ENCODE measurements around the gene ZNF394. TPM values are rescaled to one million over a fixed set of nuclear protein-coding genes. Genes with fewer than 3 reads are reported as not detected.
A peak's percentile ranks its signal among the peaks of the same experiment; 100 is the strongest.
"Not testable (repeated sequence)": the region's sequence is repeated elsewhere in the genome, so short reads cannot be mapped to it uniquely, and the experiment has no call there.

ZNF394 gene
- polyA plus RNA-seq (2013, experiment 1 of 2; ENCODE audit: insufficient read length): 10.1 TPM
- polyA plus RNA-seq (2013, experiment 2 of 2; ENCODE audit: insufficient read length): 8.6 TPM

DNA sequence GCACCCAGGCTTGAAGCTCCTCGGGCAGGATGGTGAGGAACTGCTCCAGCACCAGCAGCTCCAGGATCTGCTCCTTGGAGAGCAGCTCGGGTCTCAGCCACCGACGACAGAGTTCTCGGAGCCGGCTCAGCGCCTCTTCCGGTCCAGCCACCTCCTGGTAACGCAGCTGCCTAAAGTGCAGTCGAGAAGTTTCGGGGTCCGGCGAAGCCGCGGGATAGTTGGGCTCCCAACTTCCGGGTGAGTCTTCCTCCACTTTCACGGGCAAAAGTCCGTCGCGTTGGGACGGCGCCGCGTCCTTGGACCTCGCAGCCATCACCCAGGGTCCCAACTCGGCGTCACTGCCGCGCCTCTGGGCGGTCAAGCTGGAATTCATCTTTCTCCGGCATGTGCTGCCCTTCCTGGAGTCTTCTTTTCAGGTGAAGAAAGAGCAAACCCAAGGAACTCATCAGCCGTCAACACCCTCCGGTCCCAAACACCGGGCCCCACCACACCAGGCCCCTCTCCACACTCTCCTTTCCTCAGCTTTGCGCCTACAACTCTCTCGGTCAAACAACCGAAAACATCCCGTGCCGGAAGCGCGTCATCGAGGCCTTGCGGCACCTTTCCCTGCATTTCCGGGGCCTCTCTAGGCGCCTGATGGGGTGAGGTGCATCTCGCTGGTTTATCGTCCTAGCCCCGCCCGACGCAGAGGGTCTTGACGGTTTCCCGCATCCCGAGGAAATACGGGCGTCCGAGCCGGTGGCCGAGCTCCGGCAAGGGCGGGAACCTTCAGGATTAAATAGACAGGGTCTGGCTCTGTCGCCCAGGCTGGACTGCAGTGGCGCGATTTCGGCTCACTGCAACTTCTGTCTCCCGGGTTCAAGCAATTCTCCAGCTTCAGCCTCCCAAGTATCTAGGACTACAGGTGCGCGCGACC, at the start of gene ZNF394:
Gene ZNF394 (minus strand): TSS at position 561 of the 916 bp plus-strand sequence. CDS start 188 bp downstream, at position 373.
- DNase-seq: peak; percentile 93

DNA sequence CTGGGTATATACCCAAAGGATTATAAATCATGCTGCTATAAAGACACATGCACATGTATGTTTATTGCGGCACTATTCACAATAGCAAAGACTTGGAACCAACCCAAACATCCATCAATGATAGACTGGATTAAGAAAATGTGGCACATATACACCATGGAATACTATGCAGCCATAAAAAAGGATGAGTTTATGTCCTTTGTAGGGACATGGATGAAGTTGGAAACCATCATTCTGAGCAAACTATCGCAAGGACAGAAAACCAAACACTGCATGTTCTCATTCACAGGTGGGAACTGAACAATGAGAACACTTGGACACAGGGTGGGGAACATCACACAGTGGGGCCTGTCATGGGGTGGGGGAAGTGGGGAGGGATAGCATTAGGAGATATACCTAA, 49.5 kb upstream of the ZNF394 start:
- not testable (repeated sequence) for DNase-seq

DNA sequence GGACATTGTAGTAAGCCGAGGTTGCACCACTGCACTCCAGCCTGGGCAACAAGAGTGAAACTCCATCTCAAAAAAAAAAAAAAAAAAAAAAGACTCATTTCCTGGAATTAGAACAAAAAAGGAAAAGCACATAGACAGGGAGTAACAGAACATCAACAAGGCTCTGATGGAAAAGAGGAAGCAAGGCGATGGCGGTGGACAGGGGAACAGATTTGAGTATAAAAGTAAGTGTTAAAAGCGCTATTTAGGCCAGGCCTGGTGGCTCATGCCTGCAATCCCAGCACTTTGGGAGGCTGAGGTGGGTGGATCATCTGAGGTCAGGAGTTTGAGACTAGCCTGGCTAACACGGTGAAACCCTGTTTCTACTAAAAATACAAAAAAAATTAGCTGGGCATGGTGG, 45.2 kb upstream of the ZNF394 start:
- not testable (repeated sequence) for DNase-seq

DNA sequence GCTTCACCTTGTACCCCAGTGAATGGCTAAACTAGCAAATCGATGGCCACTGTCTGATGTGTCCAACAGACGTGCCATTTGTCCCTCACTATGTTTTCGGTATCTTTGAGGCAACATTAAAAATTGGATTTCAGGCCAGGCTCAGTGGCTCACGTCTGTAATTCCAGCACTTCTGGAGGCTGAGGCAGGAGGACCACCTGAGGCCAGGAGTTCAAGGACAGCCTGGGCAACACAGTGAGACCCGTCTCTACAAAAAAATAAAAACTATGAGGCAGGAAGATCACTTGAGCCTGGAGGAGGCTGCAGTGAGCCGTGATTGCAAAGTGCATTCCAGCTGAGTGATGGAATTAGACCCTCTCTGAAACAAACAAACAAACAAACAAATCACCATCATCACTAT, 43.8 kb upstream of the ZNF394 start:
- no peak for DNase-seq

DNA sequence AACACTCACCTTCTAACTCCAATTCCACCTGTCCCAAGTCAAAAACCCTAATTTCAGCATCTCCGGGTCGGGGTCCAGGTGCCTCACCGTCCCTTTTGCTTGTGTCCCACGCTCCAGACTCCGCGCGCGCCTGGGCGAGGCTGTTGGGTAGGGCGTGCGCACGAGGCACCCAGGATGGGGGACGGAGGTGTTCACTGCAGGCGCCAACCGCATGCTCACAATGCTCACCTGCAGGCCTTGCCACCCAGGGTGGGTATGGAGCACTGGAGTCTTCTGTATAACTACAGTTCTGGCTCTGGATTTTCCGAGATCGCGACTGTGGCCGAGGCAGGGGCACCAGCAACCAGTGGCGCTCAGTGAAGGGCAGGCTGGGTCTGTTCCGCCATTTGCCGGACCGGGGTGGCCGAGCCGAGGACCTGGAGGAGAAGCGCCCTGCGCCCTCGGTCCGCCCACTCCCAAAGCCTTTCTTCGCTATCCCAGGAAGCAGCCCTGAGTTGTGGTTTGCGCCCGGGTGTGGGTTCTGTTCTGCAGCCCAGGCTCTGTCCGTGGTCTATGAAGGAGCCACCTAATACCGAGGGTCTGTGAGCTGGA, 43.1 kb upstream of the ZNF394 start:
- no peak for DNase-seq

DNA sequence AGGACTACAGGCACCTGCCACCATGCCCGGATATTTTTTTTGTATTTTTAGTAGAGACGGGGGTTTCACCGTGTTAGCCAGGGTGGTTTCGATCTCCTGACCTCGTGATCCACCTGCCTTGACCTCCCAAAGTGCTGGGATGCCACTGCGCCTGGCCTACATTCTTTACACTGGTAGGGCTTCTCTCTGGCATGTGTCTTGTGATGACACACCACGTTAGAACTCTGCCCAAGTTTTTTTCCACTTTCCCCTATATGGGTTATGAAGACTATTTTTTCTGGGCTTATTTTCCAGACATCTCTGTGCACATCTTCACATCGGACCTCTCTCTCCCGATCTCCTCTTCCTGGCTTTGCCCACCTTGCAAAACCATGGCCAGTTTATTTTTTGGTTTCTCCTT, 41.1 kb upstream of the ZNF394 start:
- no peak for DNase-seq

DNA sequence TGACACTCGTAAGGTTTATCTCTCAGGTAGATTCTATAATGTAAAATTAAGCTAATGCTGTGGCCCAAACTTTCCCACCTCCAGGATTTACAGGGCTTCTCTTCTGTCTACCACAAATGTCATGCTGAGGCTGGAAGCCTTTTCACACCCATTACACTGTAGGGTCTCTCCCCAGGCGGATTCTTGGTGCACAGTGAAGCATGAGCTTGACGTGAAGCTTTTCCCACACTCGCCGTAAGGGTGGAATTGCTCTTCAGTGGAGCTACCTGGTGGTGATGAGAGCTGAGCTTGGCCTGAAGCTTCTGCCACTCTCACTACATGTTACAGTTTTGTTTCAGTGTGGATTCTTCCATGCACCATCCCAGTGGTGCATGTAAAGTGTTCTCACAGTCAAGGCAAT, 40.5 kb upstream of the ZNF394 start:
- no peak for DNase-seq

DNA sequence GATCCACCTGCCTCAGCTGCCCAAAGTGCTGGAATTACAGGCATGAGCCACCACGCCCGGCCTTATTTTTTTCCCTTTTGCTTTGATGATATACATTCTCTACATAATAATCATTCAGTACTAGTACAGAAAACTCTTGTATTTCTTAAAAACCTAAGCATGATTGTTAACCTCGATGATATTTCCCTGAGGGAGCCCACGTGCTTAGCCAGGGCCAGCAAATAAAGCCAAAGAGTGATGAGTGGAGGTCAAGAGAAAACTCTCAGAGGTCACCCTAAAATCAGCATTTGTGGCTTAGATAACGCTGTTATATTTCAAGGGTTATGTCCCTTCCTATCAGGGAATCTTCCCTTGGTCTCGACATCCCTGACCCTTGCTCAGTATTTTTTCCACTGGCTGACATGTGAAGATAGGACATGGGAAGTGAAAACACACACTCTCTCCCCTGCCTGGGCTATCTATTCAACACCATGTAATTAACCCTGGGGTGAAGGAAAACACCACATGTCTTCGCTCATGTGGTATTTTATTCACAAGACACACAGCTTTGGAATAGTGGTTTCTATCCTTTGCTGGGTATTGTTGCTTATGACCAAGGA, 39.2 kb upstream of the ZNF394 start:
- DNase-seq: no peak

DNA sequence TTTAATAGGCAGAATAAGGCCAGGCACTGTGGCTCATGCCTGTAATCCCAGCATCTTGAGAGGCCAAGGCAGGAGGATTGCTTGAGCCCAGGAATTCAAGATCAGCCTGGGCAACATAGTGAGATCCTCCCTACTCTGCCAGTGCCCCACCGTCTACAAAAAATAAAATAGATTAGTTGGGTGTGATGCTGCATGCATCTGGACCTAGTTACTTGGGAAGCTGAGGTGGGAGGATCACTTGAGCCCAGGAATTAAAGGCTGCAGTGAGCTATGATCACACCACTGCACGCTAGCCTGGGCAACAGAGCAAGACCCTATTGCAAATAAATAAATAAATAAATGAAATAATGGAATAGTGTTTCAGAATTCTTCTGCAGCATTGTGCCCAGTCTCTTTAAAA, 35.6 kb upstream of the ZNF394 start:
- DNase-seq: no peak

DNA sequence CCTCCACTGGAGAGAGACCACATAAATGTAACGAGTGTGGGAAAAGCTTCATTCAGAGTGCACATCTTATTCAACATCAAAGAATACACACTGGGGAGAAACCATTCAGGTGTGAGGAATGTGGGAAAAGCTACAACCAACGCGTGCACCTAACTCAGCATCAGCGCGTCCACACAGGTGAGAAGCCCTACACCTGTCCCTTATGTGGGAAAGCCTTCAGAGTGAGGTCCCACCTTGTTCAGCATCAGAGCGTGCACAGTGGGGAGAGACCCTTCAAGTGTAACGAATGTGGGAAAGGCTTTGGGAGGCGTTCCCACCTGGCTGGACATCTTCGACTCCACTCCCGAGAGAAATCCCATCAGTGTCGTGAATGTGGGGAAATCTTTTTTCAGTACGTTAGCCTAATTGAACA, 31.3 kb upstream of the ZNF394 start:
- DNase-seq: no peak

DNA sequence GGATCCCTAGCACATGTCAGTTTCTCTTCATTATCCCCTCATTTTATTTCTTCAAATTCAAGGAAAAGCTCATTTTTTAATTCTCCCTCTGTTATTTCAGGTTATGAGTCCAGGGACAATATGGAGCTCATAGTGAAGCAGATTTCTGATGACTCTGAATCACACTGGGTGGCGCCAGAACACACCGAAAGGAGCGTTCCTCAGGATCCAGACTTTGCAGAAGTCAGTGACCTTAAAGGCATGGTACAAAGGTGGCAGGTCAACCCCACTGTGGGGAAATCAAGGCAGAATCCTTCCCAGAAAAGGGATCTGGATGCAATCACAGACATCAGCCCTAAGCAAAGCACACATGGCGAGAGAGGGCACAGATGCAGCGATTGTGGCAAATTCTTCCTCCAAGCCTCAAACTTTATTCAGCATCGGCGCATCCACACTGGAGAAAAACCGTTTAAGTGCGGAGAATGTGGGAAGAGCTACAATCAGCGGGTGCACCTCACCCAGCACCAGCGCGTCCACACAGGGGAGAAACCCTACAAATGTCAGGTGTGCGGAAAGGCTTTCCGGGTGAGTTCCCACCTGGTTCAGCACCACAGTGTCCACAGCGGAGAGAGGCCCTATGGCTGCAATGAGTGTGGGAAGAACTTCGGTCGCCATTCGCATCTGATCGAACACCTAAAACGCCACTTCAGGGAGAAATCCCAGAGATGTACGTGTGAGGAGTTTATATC, 25.8 kb upstream of the ZNF394 start:
- DNase-seq: no peak

DNA sequence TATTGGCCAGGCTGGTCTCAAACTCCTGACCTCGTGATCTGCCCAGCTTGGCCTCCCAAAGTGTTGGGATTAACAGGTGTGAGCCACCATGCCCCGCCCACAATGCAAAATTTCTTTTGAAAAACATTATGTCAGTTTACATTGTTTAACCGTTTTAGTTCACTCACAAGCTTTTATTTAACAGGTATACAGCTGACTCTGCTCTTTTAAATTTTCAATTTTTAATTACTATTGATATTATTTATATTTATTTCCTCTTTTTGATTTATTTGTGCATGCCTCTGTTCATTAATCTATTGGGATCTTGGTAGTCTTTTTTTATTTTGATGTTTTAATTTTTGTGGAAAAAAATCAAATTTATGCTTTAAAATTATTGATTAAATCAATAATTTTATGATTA, 21.3 kb upstream of the ZNF394 start:
- DNase-seq: no peak

DNA sequence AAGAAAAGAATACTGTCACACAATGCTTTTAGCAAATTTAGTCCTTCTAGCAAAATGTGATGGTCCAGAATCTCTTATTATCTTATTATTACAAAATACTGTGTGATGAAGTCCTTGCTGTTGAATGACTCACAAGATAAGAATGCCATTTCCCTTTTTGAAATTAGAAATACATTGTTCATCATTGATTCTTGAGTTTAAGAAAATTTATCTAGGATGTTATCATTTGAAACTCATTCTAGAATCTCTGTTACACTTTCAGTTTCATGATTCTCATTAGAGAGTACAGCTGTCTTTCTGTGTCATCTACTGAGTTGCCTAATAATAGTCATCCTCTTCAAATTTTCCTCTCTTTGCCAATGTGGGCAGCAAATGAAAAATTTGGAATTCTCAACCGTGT, 14.0 kb upstream of the ZNF394 start:
- peak; percentile 16 for DNase-seq

DNA sequence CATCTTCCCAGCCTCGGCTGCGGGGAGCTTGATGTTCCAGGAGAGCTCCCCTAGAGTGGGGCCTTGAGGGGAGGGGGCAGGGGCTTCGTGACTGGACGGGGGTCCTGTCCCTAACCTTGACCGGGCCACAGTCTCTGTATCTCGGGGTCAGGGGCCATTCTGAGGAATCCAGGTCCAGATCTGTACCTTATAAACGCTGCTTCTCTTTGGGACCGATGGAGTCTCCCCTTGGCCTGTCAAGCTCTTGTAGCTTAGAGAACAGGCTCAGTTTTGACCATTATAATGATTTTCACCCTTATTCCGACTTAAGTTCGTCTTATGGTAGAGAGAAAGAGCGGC, 5.2 kb upstream of the ZNF394 start:
- DNase-seq: no peak

DNA sequence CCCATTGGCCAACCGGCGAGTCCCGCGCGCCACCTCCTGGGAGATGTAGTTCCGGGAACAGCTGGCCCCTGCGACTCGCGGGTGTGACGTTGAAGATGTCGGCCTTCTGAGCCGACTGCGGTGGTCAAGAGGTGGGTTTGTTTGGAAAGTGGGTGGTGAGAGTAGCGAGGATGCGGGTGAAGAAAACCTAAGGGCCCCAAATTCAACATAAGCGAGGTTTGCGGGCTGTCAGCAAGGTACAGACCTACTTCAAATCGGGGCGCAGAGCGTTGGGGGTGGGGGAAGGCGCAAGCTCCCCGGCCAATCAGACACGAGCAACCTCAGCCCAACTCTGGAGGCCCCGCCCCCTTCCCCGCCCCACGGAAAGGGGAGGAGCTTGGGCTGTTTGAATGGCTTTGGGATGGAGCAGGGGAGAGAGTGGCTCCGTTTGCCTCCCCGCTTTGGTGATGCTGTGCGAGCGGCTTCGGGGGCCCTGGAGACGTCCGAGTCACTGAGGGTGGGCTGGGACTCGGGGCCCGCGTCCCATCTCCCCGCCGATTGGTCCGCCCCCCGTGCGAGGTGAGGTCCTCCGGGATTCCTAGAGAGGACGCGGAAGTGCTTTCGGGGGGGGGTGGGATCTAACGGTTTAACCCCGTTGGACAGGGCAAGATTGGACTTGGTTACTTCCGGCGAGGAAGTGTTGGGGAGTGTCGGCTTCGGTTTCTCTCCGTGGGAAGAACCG, 4.7 kb upstream of the ZNF394 start, which contains the start of gene ZKSCAN5:
Gene ZKSCAN5 (plus strand): TSS at position 60 of the 721 bp plus-strand sequence. CDS start 1,383 bp downstream, outside the sequence.
- DNase-seq: peak; percentile 98

DNA sequence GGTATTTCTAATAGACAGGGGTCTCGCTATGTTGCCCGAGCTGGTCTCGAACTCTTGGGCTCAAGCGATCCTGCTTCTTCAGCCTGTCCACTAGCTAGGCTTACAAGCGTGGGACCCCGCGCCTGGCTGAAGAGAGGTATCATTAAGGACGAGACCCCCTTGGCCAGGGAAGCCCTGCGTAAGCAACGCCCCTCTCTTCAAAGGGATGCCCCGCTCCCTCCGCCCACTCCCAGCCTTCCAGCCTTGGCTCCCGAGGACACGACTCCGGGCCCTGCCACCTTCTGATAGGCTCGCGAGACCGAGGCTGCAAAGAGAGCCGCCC, 4.2 kb upstream of the ZNF394 start:
- no peak for DNase-seq

DNA sequence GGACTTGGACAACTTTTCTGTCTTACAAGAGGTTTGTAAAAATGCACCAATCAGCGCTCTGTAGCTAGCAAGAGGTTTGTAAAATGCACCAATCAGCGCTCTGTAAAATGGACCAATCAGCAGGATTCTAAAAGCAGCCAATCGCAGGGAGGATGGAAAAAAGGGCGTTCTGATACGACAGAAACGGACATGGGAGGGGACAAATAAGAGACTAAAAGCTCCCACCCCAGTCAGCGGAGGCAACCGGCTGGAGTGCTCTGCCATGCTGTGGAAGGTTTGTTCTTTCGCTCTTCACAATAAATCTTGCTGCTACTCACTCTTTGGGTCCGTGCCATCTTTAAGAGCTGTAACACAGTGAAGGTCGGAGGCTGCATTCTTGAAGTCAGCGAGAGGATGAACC, 1.2 kb upstream of the ZNF394 start:
- not testable (repeated sequence) for DNase-seq

DNA sequence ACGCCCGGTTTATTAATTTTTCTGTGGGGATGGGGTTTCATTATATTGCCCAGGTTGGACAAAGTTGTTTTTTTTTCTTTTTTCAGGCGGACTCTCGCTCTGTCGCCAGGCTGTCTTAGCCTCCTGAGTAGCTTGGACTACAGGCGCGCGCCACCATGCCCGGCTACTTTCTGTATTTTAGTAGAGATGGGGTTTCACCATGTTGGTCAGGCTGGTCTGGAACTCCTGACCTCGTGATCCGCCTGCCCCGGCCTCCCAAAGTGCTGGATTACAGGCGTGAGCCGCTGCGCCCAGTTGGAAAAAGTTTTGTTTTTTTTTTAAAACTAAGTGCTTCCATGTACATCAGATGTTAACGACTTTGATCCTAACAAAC, 542 bp upstream of the ZNF394 start:
- no peak for DNase-seq

DNA sequence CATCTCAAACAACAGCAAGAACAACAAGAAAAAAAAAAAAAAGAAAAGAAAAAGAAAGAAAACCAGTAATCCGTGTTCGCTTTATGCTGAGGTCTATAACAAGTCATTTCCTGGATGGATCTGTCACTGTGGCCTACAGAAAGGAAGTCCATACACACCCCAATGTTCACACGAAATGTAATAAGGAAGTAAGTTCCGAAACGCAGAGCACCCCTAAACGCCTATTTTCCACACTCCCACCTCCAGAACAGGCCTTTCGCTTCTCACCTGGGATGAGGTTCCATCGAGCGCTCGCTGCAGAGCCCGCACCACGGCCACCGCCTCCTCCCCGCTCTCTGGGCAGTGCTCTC, 735 bp downstream of the ZNF394 start:
- no peak for DNase-seq

DNA sequence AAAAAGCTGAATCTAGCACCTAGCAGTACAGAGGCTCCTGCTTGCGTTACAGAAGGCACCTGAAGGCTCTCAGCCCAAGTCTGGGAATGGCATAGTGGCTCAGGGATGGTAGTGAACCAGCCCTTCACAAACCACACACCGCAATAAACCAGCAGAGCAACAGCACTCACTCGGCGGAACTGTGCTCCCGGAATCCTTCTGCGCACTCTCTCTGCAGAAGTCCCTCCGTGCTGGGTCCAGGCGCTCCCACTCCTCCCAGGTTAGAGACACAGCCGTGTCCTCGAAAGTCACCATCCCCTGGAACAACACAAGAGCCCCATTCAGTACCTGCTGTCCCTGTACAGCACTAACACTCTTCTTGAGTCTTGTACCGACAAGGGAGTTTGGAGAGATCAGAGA, 1.5 kb downstream of the ZNF394 start:
- DNase-seq: no peak

DNA sequence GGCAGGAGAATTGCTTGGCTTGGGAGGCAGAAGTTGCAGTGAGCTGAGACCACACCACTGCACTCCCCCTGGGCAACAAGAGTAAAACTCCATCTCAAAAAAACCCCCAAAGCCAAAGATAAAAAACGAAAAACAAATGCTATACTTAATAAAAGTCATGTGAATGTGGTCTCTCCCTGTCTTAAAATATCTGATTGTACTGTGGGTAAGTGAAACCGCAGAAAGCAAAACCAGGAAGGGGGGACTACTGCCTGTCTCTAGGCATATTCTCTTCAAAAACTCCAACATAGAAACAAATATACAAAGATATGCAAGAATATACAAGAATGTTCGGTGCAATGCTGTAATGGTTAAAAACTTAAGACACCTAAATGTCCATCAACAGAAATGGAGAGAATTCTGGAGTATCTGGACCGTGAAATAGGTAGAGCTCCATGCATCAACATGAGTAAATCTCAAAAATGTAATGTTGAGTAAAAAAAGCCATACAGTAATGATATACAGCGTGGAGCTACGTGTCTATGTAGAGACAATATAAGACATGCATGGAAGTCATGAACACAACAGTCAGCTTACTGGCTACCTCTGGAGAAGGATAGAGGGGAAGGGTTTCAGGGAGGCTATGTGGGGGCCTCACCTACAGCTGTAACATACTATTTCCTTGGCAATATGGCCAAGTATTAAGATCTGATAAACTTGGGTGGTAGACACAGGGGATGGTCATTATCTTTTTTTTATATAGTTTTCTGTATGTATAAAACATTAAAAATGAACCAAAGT, 2.1 kb downstream of the ZNF394 start:
- DNase-seq: no peak

DNA sequence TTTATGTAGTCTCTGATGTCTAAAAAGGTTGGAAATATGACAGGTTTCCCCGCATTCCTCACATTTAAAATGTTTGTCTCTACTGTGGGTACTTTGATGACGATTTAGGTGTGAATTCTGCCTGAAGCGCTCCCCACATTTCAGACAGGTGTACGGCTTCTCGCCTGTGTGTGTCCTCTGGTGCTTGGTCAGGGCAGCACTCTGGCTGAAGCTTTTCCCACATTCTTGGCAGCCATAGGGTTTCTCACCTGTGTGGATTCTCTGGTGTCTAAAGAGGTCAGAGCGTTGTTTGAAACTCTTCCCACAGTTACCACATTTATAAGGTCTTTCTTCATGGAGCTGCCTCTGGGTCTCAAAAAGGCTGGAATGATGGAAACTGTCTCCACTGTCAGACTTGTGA, 6.3 kb downstream of the ZNF394 start:
- no peak for DNase-seq

Measured in fibroblast of skin of scalp (primary cell).